Peyer's patch (tissue), 4 donors: Measurements from ENCODE around the gene KCNF1.

ENCODE experiments used
- POLR2A ChIP-seq, 2 donors: fragments of 450-650 bp; IDR thresholded peaks; one replicate each; pipeline ENCODE4 v1.5.1; 2017; ENCODE audit warnings: antibody characterized with exemption in 2 of 2, mild to moderate bottlenecking in 2 of 2, moderate library complexity in 2 of 2
- TF ChIP-seq, protein P1 (sequence below), 6 experiments: fragments of 450-650 bp in 4 of 6; fragments of 200-600 bp in 2 of 6; sonication (generic) in 1 of 6; IDR thresholded peaks; one replicate each; pipeline ENCODE4 v1.5.1; 2017 to 2019; ENCODE audit warnings: antibody characterized with exemption in 6 of 6, mild to moderate bottlenecking in 3 of 6, moderate library complexity in 1 of 6

DNA sequence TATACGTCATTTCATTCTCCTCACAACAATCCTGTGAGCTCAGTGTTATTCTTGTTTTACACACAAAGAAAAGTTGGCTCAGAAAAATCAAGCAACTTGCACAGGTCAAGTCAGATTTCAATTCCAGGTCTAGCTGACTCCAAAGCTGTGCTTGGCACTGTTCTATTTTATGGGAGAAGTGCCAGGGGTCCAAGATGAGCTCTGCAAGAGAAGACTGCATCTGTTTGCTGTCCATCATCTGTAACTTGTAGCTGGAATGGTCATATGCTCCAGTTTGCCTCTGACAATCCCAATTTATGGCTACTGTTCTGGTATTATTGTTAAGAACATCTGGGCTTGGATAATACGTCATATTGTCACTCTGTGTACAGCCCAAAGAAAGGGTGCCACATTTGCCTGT is 28.9 kb downstream of the KCNF1 start:
- TF ChIP-seq, protein P1, sequence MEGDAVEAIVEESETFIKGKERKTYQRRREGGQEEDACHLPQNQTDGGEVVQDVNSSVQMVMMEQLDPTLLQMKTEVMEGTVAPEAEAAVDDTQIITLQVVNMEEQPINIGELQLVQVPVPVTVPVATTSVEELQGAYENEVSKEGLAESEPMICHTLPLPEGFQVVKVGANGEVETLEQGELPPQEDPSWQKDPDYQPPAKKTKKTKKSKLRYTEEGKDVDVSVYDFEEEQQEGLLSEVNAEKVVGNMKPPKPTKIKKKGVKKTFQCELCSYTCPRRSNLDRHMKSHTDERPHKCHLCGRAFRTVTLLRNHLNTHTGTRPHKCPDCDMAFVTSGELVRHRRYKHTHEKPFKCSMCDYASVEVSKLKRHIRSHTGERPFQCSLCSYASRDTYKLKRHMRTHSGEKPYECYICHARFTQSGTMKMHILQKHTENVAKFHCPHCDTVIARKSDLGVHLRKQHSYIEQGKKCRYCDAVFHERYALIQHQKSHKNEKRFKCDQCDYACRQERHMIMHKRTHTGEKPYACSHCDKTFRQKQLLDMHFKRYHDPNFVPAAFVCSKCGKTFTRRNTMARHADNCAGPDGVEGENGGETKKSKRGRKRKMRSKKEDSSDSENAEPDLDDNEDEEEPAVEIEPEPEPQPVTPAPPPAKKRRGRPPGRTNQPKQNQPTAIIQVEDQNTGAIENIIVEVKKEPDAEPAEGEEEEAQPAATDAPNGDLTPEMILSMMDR (IDR thresholded peaks at IDR 0.05): no peak
- no peak for TF ChIP-seq POLR2A (IDR thresholded peaks at IDR 0.05)
